Measurements from ENCODE around the gene LACTBL1. TPM values are rescaled to one million over a fixed set of nuclear protein-coding genes. Genes with fewer than 3 reads are reported as not detected.

The LACTBL1 gene
- total RNA-seq, 2 experiments from 2014 or later, result not detected

- Histone ChIP-seq H3K4me1 (ENCODE audit: insufficient read depth, low read length, poor library complexity, severe bottlenecking) (no peaks in the 10 kb centered on the region), H3K9me2 (ENCODE audit: insufficient read depth, low read length) (no peaks in the 10 kb centered on the region), H4K20me1 (ENCODE audit: insufficient read depth, low read length) (no peaks in the 10 kb centered on the region), H3K36me3 (ENCODE audit: insufficient read depth, low read length) (no peaks in the 10 kb centered on the region), H2AFZ (ENCODE audit: low read length) (no peak overlapping the region), H3K27ac (ENCODE audit: low read depth, low read length, poor library complexity, severe bottlenecking) (no peak overlapping the region), H3K79me2 (ENCODE audit: insufficient read depth, low read depth, low read length) (no peaks in the 10 kb centered on the region), H3K4me2 (ENCODE audit: low read length) (no peak overlapping the region), H3K4me3 (ENCODE audit: low read depth, low read length, poor library complexity, severe bottlenecking) (no peak overlapping the region), H3K9me3 (ENCODE audit: low read length) (no peaks in the 10 kb centered on the region)
- no TSS peak for BruUV-seq (replicated peaks)
- no peak for DNase-seq (ENCODE audit: low spot score)
- TF ChIP-seq EZH2phosphoT487 (IDR thresholded peaks at IDR 0.05; ENCODE audit: borderline replicate concordance, low read depth, low read length) (no peak), CTCF (conservative IDR thresholded peaks at IDR 0.05; ENCODE audit: low read length) (no peak)
- CTCF ChIA-PET (ENCODE audit: unreplicated experiment), result no interaction called here
- POLR2A ChIA-PET, result no interaction called here
- intact Hi-C loops (cut with micrococcal nuclease; ENCODE audit: unreplicated experiment), result no loop called here
These were observed 51.8 kb downstream of the LACTBL1 start for GRCh38 chr1:22920734-22921451.

DNA sequence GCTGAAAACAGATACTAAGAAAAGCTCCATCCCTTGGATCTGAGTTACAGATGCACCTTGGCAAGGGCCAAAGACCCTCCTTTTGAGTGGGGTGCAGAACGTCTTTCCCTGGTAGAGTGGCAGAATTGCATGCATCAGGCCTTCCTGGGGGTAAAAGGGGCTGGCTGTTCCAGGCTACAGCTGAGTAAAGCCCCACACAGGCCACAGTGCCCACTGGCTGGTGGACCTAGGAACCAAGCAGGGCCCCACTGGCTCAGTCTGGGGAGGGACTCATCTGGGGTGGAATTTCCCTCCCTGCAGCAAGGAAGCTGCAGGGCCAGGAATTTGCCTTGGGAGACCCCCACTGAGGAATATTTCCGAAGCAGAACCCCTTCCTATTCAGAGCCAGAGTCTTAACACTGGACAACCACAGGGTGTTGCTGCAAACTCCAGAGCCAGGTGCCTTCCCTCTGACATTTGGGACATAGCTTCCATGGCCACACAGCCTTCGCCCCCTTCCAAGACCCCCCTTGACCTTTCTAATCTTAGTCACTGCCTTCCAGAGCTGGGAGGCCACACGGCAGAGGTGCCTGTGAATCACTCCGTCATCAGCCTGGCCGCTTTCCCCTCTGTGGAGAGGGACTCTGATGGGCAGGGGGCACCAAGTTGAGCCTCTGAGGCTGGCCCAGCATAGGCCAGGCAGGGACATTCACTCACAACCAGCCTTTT lies 52.5 kb downstream of the LACTBL1 start:
- H2AFZ ChIP-seq (ENCODE audit: low read length), result no peak overlapping the region
- TF ChIP-seq CTCF (conservative IDR thresholded peaks at IDR 0.05; ENCODE audit: low read length), result no peak
- TF ChIP-seq EZH2phosphoT487 (IDR thresholded peaks at IDR 0.05; ENCODE audit: borderline replicate concordance, low read depth, low read length), result no peak
- no peak overlapping the region for H3K4me3 ChIP-seq (ENCODE audit: low read depth, low read length, poor library complexity, severe bottlenecking)
- intact Hi-C loops (cut with micrococcal nuclease; ENCODE audit: unreplicated experiment), result no loop called here
- no peaks in the 10 kb centered on the region for H3K9me2 ChIP-seq (ENCODE audit: insufficient read depth, low read length)
- no peaks in the 10 kb centered on the region for H3K4me1 ChIP-seq (ENCODE audit: insufficient read depth, low read length, poor library complexity, severe bottlenecking)
- no peaks in the 10 kb centered on the region for H3K79me2 ChIP-seq (ENCODE audit: insufficient read depth, low read depth, low read length)
- BruUV-seq (replicated peaks), result no TSS peak
- H3K9me3 ChIP-seq (ENCODE audit: low read length), result no peaks in the 10 kb centered on the region
- no peak overlapping the region for H3K4me2 ChIP-seq (ENCODE audit: low read length)
- no peak for DNase-seq (ENCODE audit: low spot score)
- no peaks in the 10 kb centered on the region for H3K36me3 ChIP-seq (ENCODE audit: insufficient read depth, low read length)
- H3K27ac ChIP-seq (ENCODE audit: low read depth, low read length, poor library complexity, severe bottlenecking), result no peak overlapping the region
- CTCF ChIA-PET (ENCODE audit: unreplicated experiment), result no interaction called here
- no peaks in the 10 kb centered on the region for H4K20me1 ChIP-seq (ENCODE audit: insufficient read depth, low read length)
- POLR2A ChIA-PET, result interaction anchor here (0.5 kb wide), 1 partner anchor 150 kb away, joined by 5 read pairs; no protein-coding TSS in a partner anchor
